AG04450 (cell line): ENCODE results near the gene TMEM181. TPM values are rescaled to one million over a fixed set of nuclear protein-coding genes. Genes with fewer than 3 reads are reported as not detected.
"Not testable (repeated sequence)": the region's sequence is repeated elsewhere in the genome, so short reads cannot be mapped to it uniquely, and the experiment has no call there.

Experiments
- CTCF ChIA-PET: fragments of 300-600, 350-600 bp; formaldehyde crosslinking; extraction: SDS; loops from one replicate; lab custom pipeline; 2022; ENCODE audit warnings: antibody characterized with exemption, inconsistent platforms; lab: Charles Lee
- POLR2A ChIA-PET: fragments of 350-600 bp; formaldehyde crosslinking; extraction: SDS; loops from one replicate; lab custom pipeline; 2021; ENCODE audit warnings: antibody characterized with exemption, inconsistent platforms; lab: Yijun Ruan, JAX
- DNase-seq: peaks from one replicate; pipeline ENCODE4 v3.0.0-alpha.2; 2011; ENCODE audit warnings: low read depth, low spot score
- H3K27ac ChIP-seq: one replicate; pipeline ENCODE4 v1.5.1; 2012; ENCODE audit warnings: low read depth, low read length, control low read depth
- H3K27me3 ChIP-seq: one replicate; pipeline ENCODE4 v1.6.0; 2012; ENCODE audit warnings: low read length; ENCODE audit not compliant: control insufficient read depth, insufficient read depth
- H3K4me3 ChIP-seq: 2 replicates; pipeline ENCODE4 v1.5.1; 2011; ENCODE audit warnings: mild to moderate bottlenecking, low read depth, low read length, control low read depth
- H3K9me3 ChIP-seq: 2 replicates; pipeline ENCODE4 v1.5.1; 2012; ENCODE audit warnings: low read length; ENCODE audit not compliant: control insufficient read depth, insufficient read depth
- CTCF ChIP-seq: IDR thresholded peaks from 2 replicates; pipeline ENCODE4 v1.5.1; 2011; ENCODE audit warnings: low read depth, low read length, control low read depth, inconsistent platforms
- polyA plus RNA-seq: library from polyadenylated mRNA; depleted of rRNA; stranded (reverse); fragments of >200 nt; gene quantifications from 2 replicates; pipeline ENCODE4 v1.2.3, GENCODE V29; 2011

Gene TMEM181
- polyA plus RNA-seq, 1 experiment = 44.1 TPM

- Histone ChIP-seq H3K9me3 (no peaks in the 10 kb centered on the region), H3K27me3 (no peaks in the 10 kb centered on the region), H3K27ac (no peak overlapping the region), H3K4me3 (no peak overlapping the region)
- ChIA-PET CTCF (interaction anchor here (0.5 to 1.7 kb wide), 4 partner anchors 334 to 387 kb away, joined by 3 to 8 read pairs (median 5); no protein-coding TSS in a partner anchor), POLR2A (interaction anchor here (1.0 to 1.3 kb wide), 2 partner anchors 13 to 15 kb away, joined by 3 to 4 read pairs; no protein-coding TSS in a partner anchor)
- no peak for DNase-seq
- no peak for TF ChIP-seq CTCF
Measured at GRCh38 chr6:158554611-158555361, 5.1 kb upstream of the TMEM181 start.

GRCh38 chr6:158556113-158556512 is 3.8 kb upstream of the TMEM181 start:
- CTCF ChIA-PET = interaction anchor here (0.6 to 1.7 kb wide), 2 partner anchors 14 to 342 kb away, joined by 4 to 5 read pairs; no protein-coding TSS in a partner anchor
- no peak for TF ChIP-seq CTCF

GRCh38 chr6:158557110-158557509 is 2.8 kb upstream of the TMEM181 start:
- CTCF ChIA-PET = interaction anchor here (0.6 kb wide), 1 partner anchor 52 kb away, joined by 3 read pairs; no protein-coding TSS in a partner anchor
- POLR2A ChIA-PET = interaction anchor here (0.6 kb wide), 1 partner anchor 187 kb away, joined by 3 read pairs; no protein-coding TSS in a partner anchor
- H3K9me3 ChIP-seq, H3K4me3 ChIP-seq, H3K27me3 ChIP-seq, H3K27ac ChIP-seq, DNase-seq: not testable (repeated sequence)

More at GRCh38 chr6:158556113-158556512, 3.8 kb upstream of the TMEM181 start:
- DNase-seq = no peak
- POLR2A ChIA-PET = no interaction called here
- Histone ChIP-seq H3K27me3 (no peaks in the 10 kb centered on the region), H3K9me3 (no peaks in the 10 kb centered on the region), H3K27ac (no peak overlapping the region), H3K4me3 (no peak overlapping the region)

GRCh38 chr6:158557927-158558326 is 2.0 kb upstream of the TMEM181 start:
- no peaks in the 10 kb centered on the region for H3K9me3 ChIP-seq
- no peak overlapping the region for H3K4me3 ChIP-seq
- no peaks in the 10 kb centered on the region for H3K27me3 ChIP-seq
- no peak for DNase-seq
- no peak overlapping the region for H3K27ac ChIP-seq
- CTCF ChIA-PET = interaction anchor here (0.9 kb wide), 1 partner anchor 337 kb away, joined by 3 read pairs; no protein-coding TSS in a partner anchor
- POLR2A ChIA-PET = interaction anchor here (0.6 kb wide), 1 partner anchor 134 kb away, joined by 4 read pairs; no protein-coding TSS in a partner anchor
- no peak for TF ChIP-seq CTCF

- ChIA-PET POLR2A (interaction anchor here (0.6 kb wide), 1 partner anchor 157 kb away, joined by 4 read pairs; no protein-coding TSS in a partner anchor), CTCF (interaction anchor here (0.7 to 1.1 kb wide), 4 partner anchors 47 to 338 kb away, joined by 3 to 6 read pairs (median 4); no protein-coding TSS in a partner anchor)
- Histone ChIP-seq H3K27ac (no peak overlapping the region), H3K4me3 (no peak overlapping the region), H3K9me3 (no peaks in the 10 kb centered on the region), H3K27me3 (no peaks in the 10 kb centered on the region)
- TF ChIP-seq CTCF = no peak
- DNase-seq = no peak
Measured at GRCh38 chr6:158558415-158559306, 1.2 kb upstream of the TMEM181 start.
